Cerebellar cortex (tissue), 1 donor: ENCODE data around the gene CDYL2.
"Not testable (repeated sequence)": the region's sequence is repeated elsewhere in the genome, so short reads cannot be mapped to it uniquely, and the experiment has no call there.

Experiments
- DNase-seq: peaks from one replicate; pipeline ENCODE4 v3.0.0-alpha.2; 2015; ENCODE audit warnings: low spot score

CDYL2 gene

GRCh38 chr16:80670170-80670865, 134.1 kb downstream of the CDYL2 start:
- DNase-seq: no peak

- no peak for DNase-seq
Measured at GRCh38 chr16:80669673-80670072, 134.7 kb downstream of the CDYL2 start.

- peak; percentile 96 for DNase-seq
Measured at GRCh38 chr16:80667925-80668324, 136.5 kb downstream of the CDYL2 start.

- DNase-seq: no peak
Measured at GRCh38 chr16:80667251-80667560, 137.2 kb downstream of the CDYL2 start.

GRCh38 chr16:80666378-80667250, 137.8 kb downstream of the CDYL2 start:
- DNase-seq: peak; percentile 84

GRCh38 chr16:80665356-80665755, 139.0 kb downstream of the CDYL2 start:
- no peak for DNase-seq

GRCh38 chr16:80664786-80665185, 139.6 kb downstream of the CDYL2 start:
- DNase-seq: no peak

GRCh38 chr16:80664226-80664625, 140.2 kb downstream of the CDYL2 start:
- no peak for DNase-seq

- no peak for DNase-seq
Measured at GRCh38 chr16:80663078-80663477, 141.3 kb downstream of the CDYL2 start.

GRCh38 chr16:80659865-80660264, 144.5 kb downstream of the CDYL2 start:
- DNase-seq: no peak

GRCh38 chr16:80656711-80657150, 147.7 kb downstream of the CDYL2 start:
- no peak for DNase-seq

GRCh38 chr16:80656161-80656560, 148.2 kb downstream of the CDYL2 start:
- DNase-seq: no peak

GRCh38 chr16:80655751-80656150, 148.6 kb downstream of the CDYL2 start:
- peak; percentile 70 for DNase-seq

- DNase-seq: no peak
Measured at GRCh38 chr16:80654094-80654862, 150.1 kb downstream of the CDYL2 start.

- no peak for DNase-seq
Measured at GRCh38 chr16:80652441-80652840, 152.0 kb downstream of the CDYL2 start.

- DNase-seq: not testable (repeated sequence)
Measured at GRCh38 chr16:80650281-80650680, 154.1 kb downstream of the CDYL2 start.

- DNase-seq: no peak
Measured at GRCh38 chr16:80640316-80640715, 164.1 kb downstream of the CDYL2 start.

GRCh38 chr16:80639636-80640035, 164.8 kb downstream of the CDYL2 start:
- DNase-seq: no peak

- DNase-seq: no peak
Measured at GRCh38 chr16:80637621-80638020, 166.8 kb downstream of the CDYL2 start.

GRCh38 chr16:80631581-80631980, 172.8 kb downstream of the CDYL2 start:
- DNase-seq: no peak

- no peak for DNase-seq
Measured at GRCh38 chr16:80628254-80628653, 176.1 kb downstream of the CDYL2 start.

GRCh38 chr16:80627108-80627507, 177.3 kb downstream of the CDYL2 start:
- no peak for DNase-seq

GRCh38 chr16:80623376-80623775, 181.0 kb downstream of the CDYL2 start:
- no peak for DNase-seq
